GM21360 (cell line): ENCODE measurements around the gene DPEP2NB.
"Not testable (repeated sequence)": the region's sequence is repeated elsewhere in the genome, so short reads cannot be mapped to it uniquely, and the experiment has no call there.

Experiments used
- ATAC-seq: cut with Tn5 transposase; IDR thresholded peaks from one replicate; pipeline ENCODE4 v1.9.1; 2021; ENCODE audit warnings: mild to moderate bottlenecking, moderate library complexity; ENCODE audit not compliant: unreplicated experiment

Gene DPEP2NB

DNA sequence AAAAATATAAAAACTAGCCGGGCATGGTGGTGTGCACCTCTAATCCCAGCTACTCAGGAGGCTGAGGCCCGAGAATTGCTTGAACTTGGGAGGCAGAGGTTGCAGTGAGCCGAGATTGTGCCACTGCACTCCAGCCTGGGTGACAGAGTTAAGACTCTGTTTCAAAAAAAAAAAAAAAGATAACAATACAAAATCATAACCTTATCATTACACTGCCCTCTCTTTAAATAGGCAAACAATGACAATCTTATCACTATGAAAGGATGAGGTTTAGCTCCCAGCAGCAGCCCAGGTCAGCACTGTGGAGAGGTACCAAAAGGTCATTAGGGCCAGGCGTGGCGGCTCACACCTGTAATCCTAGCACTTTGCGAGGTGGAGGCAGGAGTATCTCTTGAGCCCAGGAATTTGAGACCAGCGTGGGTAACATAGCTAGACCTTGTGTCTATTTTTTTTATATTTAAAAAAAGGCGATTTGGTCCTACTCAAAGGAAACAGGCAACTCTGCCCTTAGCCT is 3.5 kb upstream of the DPEP2NB start:
- no peak for ATAC-seq

DNA sequence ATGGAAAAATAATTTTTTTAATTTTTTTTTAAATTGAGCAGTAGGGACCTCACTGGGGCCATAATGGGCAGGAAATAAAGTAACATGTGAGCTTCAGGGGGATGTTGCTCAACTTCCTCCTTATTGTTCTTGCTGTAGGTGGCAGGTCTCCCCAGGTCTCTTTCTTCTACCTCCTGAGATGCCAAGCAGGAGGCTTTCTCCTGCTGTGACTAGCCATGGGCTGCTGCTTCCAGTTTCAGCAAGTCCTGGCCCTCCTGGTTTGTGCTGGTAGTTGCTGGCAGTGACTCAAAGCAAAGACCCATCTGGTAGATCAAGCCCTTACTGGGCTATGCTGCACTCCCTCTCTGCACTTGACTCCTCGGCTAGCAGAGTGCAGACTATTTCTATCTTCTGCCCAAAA is 2.3 kb downstream of the DPEP2NB start:
- ATAC-seq: no peak

DNA sequence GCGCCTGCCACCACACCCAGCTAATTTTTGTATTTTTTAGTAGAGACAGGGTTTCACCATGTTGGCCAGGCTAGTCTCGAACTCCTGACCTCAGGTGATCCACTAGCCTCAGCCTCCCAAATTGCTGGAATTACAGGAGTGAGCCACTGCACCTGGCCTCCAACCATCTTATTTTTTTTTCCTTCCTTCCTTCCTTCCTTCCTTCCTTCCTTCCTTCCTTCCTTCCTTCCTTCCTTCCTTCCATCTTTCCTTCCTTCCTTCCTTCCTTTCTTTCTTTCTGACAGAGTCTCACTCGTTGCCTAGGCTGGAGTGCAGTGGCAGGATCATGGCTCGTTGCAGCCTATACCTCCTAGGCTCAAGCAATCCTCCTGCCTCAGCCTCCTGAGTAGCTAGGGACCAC is 5.8 kb downstream of the DPEP2NB start:
- not testable (repeated sequence) for ATAC-seq

DNA sequence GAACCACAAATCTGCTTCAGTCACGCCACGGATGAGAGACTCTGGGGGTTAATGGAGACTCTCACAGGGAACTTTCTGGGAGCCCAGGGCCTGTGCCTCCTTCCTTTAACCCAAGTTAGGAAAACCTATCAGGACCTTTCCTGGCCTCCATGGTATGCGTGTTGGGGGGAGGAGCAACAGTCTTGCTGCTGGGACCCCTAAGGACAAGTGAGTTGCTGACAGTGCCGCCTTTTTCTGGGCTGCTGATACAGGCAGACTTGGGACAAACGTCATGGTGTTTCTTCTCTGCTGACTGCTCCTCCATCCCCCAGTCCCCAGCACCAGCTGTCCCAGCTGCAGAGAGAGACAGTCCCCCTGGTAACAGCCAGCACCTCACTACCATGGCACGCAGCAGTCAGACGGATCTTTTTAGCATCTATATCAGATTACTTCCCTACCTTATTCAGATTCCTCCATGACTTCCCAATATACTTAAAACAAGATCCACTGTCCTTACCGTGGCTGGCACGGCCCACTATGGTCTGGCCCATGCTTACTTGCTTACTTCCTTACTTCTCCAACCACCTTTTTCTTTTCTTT is 6.5 kb downstream of the DPEP2NB start:
- no peak for ATAC-seq

DNA sequence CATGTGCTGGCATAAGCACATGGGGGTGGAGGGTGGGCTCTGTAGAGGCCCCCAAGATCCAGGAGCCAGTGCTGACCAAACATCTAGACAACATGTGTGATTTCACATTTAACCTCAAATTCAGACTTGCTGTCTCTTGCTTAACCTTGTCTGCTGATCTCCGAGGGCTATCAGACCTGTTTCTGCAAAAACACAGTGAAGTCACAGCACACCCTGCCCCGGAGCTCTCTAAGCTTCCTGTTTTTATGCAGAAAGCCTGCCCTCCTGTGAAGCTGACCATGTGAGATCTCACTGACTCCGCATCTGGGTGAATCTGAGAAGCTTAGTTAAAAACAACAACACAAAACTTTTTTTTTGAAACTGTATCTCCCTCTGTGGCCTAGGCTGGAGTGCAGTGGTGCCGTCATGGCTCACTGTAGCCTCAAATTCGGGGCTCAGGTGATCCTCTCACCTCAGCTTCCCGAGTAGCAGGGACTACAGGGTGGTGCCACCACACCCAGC is 9.9 kb downstream of the DPEP2NB start:
- ATAC-seq: no peak

GRCh38 chr16:68005211-68005610 is 10.5 kb downstream of the DPEP2NB start:
- no peak for ATAC-seq

- no peak for ATAC-seq
Measured at GRCh38 chr16:68003031-68003430, 12.7 kb downstream of the DPEP2NB start.

GRCh38 chr16:68000450-68000849 is 15.3 kb downstream of the DPEP2NB start:
- no peak for ATAC-seq

GRCh38 chr16:67999985-68000384 is 15.7 kb downstream of the DPEP2NB start:
- ATAC-seq: no peak

- ATAC-seq: not testable (repeated sequence)
Measured at GRCh38 chr16:67998779-67999688, 16.7 kb downstream of the DPEP2NB start, which contains the start of gene DPEP2. TSS of gene DPEP2 (minus strand) at chr16:67999484. CDS start at chr16:67993212, 6,272 bp downstream.

DNA sequence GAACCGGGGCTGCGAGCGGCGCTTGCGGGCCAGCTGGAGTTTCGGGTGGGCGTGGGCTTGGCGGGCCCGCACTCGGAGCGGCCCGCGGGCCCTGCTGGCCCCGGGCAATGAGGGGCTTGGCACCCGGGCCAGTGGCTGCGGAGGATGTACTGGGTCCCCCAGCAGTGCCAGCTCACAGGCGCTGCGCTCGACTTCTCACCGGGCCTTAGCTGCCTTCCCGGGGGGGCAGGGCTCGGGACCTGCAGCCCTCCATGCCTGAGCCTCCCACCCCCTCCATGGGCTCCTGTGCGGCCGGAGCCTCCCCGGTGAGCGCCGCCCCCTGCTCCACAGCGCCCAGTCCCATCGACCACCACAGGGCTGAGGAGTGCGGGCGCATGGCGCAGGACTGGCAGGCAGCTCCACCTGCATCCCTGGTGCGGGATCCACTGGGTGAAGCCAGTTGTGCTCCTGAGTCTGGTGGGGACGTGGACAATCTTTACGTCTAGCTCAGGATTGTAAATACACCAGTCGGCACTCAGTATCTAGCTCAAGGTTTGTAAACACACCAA is 17.4 kb downstream of the DPEP2NB start:
- ATAC-seq: not testable (repeated sequence)

DNA sequence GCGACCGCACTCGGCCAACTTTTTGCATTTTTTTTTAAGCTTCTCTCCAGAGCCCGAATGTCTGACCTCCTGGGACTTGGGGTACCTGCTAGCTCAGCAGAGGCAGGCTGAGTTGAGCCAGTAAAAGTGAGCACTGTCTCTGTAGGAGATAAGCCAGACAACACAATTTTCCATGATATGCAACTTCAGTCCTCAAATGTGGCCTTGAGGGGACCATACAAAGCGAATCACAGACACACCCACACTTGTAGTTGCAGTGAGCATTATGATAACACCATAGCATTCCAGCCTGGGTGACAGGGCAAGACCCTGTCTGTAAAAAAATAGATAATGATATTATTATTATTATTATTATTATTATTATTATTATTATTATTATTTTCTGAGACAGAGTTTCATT is 19.0 kb downstream of the DPEP2NB start:
- no peak for ATAC-seq

DNA sequence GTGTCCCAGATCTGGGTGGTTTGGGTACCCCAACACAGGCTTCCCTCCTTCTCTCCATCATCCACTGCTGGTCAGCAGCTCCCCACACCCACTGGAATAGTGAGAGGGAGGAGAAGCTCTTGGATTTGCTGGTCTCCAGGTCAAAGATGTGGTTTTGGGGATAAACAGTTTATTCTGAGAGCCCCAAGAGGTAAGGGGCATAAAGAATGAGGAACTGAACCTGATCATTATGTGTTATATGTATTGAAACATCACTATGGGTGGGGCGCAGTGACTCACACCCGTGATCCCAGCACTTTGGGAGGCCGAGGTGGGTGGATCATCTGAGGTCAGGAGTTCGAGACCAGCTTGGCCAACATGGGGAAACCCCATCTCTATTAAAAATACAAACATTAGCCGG is 20.3 kb downstream of the DPEP2NB start:
- no peak for ATAC-seq

DNA sequence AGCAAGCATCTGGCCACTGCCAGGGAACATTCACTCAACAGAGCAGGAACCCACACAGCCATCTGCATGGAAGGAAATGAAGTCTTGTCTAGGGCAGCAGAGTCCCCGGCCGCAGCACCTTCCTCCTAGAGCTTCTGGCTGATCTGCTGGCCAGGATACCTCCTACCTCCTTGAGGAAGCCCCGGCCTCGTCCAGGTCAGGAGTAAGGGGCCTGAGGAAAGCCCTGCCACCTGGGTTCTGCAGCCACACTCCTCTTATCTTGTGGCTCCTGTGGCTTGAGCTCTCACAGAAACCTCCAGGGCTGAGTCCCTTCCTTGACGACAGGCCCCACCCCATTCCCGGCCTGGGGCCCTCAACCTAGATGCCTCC is 21.7 kb downstream of the DPEP2NB start:
- not testable (repeated sequence) for ATAC-seq

DNA sequence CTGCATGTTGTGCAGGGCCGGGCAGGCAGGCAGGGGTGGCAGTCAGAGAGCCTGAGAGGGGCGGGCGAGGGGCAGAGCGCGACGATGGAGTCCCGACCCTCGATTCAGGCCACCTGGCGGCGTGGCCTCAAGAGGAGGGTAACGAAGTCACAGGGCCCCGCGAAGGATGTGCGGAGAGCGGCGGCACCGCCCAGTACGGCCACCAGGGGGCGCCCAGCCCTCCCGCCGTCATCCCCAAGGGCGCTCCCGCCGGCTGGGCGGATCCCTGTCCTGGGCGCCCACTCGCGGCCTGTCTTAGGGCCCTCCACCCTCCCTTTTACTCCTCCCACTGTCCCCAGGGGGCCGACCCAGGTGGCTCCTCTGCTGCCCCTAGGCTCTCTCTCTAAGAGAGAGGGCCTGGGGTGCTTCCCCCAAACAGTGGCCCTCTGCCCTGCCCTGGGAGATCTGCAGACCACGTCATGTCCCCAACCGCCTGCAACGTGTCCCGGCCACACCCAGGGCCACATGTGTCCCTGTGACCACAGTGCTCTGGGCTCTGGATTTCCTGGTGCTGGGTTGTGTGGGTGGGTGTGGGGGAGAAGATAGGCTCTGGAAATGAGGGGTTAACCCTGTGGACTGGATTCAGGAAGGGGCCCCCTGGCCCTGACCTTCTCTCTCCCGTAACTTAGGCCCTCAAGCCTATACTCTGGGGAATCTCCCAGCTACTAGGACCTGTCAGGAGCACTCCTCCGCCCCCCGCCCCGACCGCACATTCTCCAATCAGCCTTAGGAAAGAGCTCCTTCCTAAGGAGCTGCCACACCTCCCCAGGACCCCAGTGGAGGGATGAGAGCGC is 22.3 kb downstream of the DPEP2NB start:
- ATAC-seq: peak; percentile 72

- no peak for ATAC-seq
Measured at GRCh38 chr16:67992661-67993206, 23.0 kb downstream of the DPEP2NB start.

GRCh38 chr16:67990018-67990386 is 25.7 kb downstream of the DPEP2NB start:
- no peak for ATAC-seq

DNA sequence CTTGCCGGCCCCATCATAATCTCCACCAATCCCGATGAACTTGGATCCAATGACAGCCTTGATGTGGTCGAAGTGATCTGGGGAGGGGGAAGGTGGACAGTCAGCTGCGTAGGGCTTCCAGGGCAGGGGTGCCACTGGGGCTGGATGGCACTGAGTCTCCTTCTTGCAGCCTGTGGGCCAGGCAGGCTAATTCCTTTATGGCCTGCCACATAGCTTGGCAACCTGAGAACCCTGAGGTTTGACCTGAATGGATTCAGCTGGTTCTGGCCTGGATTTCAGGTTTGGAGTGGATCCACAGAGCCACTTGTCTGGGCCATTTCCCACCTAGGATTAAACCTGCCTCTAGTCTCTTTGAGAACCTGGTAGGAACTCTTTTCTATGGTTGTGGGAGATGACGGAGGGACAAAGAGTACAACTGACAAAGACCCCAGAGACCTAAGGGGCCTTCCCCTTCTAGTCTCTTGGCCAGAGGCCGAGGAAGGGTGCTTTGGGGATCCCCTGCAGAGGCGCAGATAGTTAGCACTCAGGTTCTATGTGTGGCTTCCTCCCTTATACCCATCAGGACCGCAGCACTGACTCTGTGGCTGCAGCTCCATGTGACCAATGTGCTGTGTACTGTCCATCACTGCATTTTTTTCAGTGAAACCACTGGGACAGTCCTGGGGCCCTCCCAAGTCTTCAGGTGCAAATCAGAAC is 26.2 kb downstream of the DPEP2NB start:
- no peak for ATAC-seq

DNA sequence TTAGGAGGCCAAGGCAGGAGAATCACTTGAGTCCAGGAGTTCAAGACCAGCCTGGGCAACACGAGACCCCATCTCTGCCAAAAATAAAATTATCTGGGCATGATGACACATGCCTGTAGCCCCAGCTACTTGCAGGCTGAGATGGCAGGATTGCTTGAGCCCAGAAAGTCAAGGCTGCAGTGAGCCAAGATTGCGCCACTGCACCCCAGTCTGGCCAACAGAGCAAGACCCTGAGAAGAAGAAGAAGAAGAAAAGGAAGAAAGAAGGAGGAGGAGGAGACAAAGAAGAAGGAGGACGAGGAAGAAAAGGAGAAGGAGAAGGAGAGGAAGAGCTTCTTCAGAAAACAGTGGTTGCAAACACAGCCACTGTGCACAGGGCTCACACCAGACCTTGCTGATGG is 27.0 kb downstream of the DPEP2NB start:
- ATAC-seq: no peak
